ENCODE measurements around the gene ATP8B2. TPM values are rescaled to one million over a fixed set of nuclear protein-coding genes. Genes with fewer than 3 reads are reported as not detected.
A peak's percentile ranks its signal among the peaks of the same experiment; 100 is the strongest.

ATP8B2 gene
- total RNA-seq, 4 donors from 2014 or later = 2.4 to 55.5 (median 11.1) TPM

DNA sequence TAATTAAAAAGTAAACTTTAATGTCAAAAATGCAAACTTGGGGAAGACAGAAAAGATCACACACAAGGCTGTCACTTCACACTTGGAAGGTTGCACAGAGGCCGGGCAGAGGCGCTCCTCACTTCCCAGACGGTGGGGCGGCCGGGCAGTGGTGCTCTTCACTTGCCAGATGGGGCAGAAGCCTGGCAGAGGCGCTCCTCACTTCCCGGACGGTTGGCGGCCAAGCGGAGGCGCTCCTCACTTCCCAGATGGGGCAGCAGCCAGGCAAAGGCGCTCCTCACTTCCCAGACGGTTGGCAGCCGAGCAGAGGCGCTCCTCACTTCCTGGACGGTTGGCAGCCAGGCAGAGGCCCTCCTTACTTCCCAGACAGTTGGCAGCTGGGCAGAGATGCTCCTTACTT lies 54.0 kb downstream of the ATP8B2 start:
- no peaks in the 10 kb centered on the region for H3K9me3 ChIP-seq
- WGBS, 2 donors = 78 to 89% methylated on average over 5 to 8 of the region's 16 CpGs
- H3K27ac ChIP-seq = no peak overlapping the region
- no peaks in the 10 kb centered on the region for H3K27me3 ChIP-seq
- no peak overlapping the region for H3K4me3 ChIP-seq
- no peak for DNase-seq
- H3K4me1 ChIP-seq = no peaks in the 10 kb centered on the region
- intact Hi-C loops (cut with DNase I) = no loop called here
- TF ChIP-seq, protein P1, sequence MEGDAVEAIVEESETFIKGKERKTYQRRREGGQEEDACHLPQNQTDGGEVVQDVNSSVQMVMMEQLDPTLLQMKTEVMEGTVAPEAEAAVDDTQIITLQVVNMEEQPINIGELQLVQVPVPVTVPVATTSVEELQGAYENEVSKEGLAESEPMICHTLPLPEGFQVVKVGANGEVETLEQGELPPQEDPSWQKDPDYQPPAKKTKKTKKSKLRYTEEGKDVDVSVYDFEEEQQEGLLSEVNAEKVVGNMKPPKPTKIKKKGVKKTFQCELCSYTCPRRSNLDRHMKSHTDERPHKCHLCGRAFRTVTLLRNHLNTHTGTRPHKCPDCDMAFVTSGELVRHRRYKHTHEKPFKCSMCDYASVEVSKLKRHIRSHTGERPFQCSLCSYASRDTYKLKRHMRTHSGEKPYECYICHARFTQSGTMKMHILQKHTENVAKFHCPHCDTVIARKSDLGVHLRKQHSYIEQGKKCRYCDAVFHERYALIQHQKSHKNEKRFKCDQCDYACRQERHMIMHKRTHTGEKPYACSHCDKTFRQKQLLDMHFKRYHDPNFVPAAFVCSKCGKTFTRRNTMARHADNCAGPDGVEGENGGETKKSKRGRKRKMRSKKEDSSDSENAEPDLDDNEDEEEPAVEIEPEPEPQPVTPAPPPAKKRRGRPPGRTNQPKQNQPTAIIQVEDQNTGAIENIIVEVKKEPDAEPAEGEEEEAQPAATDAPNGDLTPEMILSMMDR (IDR thresholded peaks at IDR 0.05) = no peak
- no peak for TF ChIP-seq POLR2A (IDR thresholded peaks at IDR 0.05)
- H3K36me3 ChIP-seq = no peaks in the 10 kb centered on the region

DNA sequence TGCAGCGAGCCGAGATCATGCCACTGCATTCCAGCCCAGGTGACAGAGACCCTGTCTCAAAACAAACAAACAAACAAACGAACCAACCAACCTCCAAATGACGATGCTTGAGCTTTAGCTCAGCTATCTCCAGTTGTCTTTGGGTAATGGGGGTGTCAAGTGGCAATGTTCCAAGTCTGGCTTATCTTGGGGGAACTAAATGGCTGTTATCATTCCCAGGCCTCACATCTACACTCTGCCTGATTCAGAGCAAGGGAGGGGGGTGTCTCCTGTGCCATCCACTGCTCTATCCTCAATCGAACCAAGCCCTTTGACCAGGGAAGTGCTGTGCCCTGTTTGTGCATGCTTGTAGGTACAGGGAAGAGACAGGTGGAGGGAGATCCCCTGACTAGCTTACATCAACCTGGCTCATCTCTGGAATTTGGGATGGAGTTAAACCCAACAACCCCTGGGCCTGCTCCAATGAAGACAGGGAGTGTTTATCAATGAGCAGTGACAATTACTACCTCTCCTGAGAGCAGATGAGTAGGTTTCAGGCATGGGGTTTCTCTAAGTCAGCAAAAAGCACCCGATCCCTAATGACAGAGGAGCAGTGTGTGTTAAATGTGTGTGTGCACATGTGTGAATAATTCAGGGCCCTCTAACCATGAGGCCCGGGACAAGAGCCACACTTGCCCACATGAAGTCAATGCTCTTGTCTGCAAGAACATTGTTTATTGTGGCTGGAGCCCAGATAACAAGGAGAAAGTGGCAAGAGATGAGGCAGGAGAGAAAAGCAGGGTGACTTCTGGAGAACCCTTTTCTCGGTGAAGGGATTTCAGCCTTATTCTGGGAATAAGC lies 59.5 kb downstream of the ATP8B2 start:
- no peaks in the 10 kb centered on the region for H3K36me3 ChIP-seq
- intact Hi-C loops (cut with DNase I) = no loop called here
- H3K4me1 ChIP-seq = peaks cover 5 to 11% (median 6%) of the 10 kb centered on the region in 3 donors
- no peaks in the 10 kb centered on the region for H3K9me3 ChIP-seq
- H3K27ac ChIP-seq = peak overlapping the region; percentile 8 to 55 (median 16)
- no peak overlapping the region for H3K4me3 ChIP-seq
- TF ChIP-seq, protein P1 (IDR thresholded peaks at IDR 0.05) = no peak
- TF ChIP-seq POLR2A (IDR thresholded peaks at IDR 0.05) = no peak
- DNase-seq = no peak
- H3K27me3 ChIP-seq = no peaks in the 10 kb centered on the region
- WGBS, 2 donors = 65 to 71% methylated on average over 8 of the region's 8 CpGs

DNA sequence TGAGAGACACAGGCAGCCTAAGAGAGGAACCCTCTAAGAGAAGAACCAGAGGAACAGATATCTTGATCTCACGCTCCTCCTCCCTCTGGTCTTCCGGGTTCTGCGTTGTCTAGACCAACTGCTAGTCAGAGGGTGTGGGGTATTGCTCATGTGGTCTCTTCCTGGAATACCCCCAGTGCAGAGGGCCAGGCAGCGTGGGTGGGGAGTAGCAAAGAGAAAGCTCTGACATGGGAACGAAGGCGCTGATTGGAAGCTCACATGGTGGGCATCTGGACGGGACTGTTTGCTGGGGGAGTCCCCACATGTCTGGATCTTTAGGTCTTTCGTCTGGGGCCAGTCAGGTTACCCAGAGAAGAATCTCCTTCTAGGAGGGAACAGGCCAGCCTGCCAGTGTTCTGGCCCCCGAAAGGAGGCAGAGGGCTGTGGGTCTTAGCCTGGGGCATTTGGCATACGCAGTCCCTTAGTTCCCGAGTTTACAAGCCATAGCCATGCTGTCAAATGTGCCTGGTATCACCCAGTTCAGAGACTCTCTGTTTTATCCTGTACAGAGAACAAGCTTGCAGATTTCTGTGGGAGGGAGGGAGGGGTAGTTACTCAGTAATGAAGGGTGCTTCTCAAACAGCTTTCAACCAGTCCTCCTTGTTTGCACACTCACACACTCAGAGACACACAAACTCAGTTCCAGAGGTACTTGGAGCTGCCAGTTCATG lies 61.5 kb downstream of the ATP8B2 start:
- Histone ChIP-seq H3K4me1 (peaks cover 5 to 19% (median 9%) of the 10 kb centered on the region in 3 donors), H3K4me3 (no peak overlapping the region), H3K27me3 (no peaks in the 10 kb centered on the region), H3K36me3 (no peaks in the 10 kb centered on the region), H3K27ac (peak overlapping the region in 2 of 4 donors; percentile 44 to 52), H3K9me3 (no peaks in the 10 kb centered on the region)
- TF ChIP-seq POLR2A (IDR thresholded peaks at IDR 0.05) = no peak
- TF ChIP-seq, protein P1 (IDR thresholded peaks at IDR 0.05) = no peak
- WGBS, 2 donors = 71 to 81% methylated on average over 7 of the region's 11 CpGs
- no peak for DNase-seq
- intact Hi-C loops (cut with DNase I) = no loop called here

DNA sequence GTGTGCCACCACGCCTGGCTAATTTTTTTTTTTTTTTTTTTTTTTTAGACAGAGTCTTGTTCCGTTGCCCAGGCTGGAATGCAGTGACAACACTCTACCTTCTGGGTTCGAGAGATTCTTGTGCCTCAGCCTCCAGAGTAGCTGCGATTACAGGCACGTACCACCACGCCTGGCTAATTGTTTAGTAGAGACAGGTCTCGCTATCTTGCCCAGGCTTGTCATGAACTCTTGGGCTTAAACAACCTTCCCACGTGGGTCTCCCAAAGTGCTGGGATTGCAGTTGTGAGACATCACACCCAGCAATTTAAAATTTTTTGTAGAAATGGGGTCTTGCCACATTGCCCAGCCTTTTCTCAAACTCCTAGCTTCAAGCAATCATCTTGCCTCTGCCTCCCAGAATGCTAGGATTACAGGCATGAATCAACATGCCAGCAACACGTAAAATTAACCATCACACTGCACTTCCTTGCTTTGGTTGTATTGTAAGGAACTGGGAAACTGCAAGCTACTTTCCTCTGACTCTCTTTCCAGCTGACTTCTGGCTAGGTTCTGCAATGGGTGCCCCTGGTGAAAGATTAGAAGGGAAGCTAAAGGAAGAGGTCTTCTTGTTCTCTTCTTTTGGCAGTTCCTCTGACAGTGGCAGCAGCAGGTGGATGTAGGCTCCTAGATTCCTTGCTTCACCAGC lies 65.9 kb downstream of the ATP8B2 start:
- H3K9me3 ChIP-seq = no peaks in the 10 kb centered on the region

More for the DNA sequence above, 65.9 kb downstream of the ATP8B2 start:
- Histone ChIP-seq H3K36me3 (no peaks in the 10 kb centered on the region), H3K4me3 (no peak overlapping the region), H3K27me3 (no peaks in the 10 kb centered on the region), H3K4me1 (peaks cover 0 to 11% (median 6%) of the 10 kb centered on the region in 3 donors), H3K27ac (peak overlapping the region in 2 of 4 donors; percentile 42 to 48)
- 43 to 76% methylated on average over 9 of the region's 9 CpGs for WGBS, 2 donors
- DNase-seq = no peak
- TF ChIP-seq POLR2A (IDR thresholded peaks at IDR 0.05) = no peak
- TF ChIP-seq, protein P1 (IDR thresholded peaks at IDR 0.05) = no peak
- intact Hi-C loops (cut with DNase I) = no loop called here

Measured in esophagus squamous epithelium (tissue), 5 donors.